GM19351 (cell line): ENCODE data around the gene DCDC1.

Experiments
- ATAC-seq: cut with Tn5 transposase; IDR thresholded peaks from one replicate; pipeline ENCODE4 v1.9.1; 2021; ENCODE audit warnings: mild to moderate bottlenecking, moderate library complexity; ENCODE audit not compliant: unreplicated experiment

The DCDC1 gene

DNA sequence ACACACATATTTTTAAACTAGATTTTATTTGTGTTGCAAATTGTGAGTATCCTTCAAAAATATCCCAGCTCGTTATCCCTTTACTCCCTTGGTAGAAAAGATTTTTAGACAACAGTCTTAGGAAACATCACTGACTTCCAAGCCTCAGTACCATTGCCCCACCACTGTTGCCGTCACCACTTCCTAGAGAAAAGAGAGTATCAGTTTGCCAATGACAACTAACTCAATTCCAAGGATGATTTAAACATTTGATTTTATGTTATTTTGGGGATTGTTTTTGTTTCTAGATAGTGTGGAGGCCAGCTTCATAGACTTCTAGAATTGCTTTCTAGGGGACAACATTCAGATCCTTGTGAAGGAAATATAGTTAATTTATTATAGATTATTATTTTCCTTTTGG lies 509.4 kb downstream of the DCDC1 start:
- no peak for ATAC-seq

DNA sequence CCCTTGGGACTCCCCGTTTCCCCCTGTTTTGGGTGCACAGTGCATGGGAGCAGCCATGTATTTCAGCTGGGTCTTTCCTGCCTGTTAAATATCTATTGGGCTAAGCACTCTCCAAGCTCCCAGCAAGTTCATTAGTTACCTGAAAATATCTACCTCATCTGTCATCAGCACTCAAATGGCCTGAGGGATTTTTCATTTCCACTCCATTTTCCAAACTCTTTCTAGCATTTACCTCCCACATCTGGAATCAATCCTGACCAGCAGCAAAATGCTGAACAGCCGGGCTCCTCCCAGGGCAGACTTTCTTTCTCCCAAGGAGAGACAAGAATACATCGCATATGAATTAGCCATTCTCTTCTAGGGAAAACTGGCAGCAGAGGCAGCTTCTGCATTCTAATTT lies 509.9 kb downstream of the DCDC1 start:
- ATAC-seq = no peak

DNA sequence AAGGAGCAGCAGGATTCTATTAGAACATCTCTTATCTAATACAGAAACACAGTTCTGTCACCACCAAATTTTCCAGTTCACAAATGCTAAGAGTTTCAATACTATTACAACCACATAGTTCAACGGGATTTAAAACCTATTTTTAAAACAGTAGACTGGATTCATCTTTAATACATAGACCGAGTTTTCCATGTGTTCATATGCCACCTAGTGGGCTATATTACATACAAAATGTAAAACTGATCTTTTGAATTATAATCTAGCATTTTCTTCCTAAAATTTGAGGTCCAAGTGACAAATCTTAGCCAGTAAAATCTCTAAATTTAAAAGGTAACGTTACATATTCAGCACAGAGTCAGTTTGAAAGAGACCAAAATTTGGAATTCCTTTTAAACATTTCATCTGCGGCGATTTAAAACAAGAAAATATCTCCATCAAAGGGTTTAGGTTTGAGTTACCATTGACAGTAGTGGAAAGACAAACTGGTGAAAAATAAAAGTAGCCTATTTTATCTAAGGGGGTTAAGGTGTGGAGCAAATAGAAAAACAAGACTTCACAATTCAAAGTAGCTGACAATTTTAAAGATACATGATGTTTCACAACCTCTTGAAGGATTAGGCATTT lies 514.0 kb downstream of the DCDC1 start:
- ATAC-seq = no peak

DNA sequence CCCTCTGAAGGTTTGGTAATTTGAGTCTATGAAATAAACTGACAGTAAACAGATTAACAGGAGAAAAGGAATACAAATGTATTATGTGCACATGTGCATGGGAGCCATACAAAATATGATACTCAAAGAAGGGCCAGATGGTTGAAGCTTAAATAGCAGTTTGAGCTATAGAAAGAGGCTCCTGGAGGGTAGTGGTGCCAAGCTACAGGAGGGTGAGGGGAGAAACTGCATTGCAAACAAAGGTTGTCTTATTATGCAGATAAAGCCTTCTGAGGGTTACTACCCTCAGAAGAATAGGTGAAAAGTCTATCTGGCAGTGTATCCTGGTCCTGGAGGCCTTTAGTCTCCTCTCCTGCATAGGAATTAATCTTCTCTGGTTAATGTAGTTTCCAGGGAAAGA lies 516.1 kb downstream of the DCDC1 start:
- no peak for ATAC-seq

DNA sequence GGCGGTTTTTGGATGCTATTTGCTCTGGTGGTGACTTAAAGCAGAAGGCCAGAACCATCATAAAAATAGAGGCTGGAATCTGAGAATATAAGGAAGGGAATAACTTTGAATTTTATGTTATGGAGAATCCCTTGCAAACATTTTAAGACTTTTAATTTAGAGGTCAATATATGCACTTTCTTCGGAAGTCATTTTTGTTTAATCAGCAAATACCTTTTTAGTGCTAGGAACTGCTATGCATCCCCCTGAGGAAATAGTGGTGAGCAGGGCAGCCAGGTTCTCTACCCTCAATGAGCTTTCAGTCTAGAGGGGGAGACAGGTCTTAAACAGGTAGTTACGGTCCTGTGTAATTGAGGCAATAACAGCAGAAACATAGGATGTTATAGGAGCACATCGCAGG lies 516.9 kb downstream of the DCDC1 start:
- ATAC-seq = no peak

DNA sequence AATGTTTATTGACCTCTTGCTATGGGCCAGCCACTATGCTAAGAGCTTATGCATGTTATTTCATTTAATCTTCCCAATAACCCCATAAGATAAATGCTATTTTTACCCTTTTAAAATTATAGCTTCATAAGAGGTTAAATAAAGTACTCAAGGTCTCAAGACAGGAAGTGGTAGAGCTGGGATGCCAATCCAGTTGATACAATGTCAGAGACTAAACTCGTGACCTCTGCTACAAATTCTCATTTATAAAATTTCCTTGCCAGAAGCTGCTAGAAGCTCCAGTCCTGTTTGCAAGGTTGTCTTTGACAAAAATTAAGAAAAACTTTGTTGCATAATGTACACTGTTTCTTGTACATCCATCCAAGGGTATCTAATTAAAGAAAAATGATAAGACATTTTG lies 517.4 kb downstream of the DCDC1 start:
- no peak for ATAC-seq

DNA sequence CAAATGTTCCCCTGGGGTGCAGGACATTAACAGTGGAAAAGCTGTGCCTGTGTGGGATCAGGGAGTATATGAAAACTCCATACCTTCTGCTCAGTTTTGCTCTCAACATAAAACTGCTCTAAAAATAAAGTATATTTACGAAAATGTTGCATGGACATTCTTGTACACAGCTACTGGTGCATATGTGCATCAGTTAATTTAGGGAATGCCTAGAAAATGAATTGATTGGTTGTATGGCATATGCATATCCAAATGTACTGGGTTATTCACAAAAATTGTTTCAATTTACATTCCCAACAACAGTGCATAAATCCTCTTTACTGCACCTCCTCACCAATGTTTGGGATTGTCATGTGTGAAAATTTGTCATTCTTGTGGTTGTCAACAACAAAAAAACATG lies 532.3 kb downstream of the DCDC1 start:
- ATAC-seq = no peak

DNA sequence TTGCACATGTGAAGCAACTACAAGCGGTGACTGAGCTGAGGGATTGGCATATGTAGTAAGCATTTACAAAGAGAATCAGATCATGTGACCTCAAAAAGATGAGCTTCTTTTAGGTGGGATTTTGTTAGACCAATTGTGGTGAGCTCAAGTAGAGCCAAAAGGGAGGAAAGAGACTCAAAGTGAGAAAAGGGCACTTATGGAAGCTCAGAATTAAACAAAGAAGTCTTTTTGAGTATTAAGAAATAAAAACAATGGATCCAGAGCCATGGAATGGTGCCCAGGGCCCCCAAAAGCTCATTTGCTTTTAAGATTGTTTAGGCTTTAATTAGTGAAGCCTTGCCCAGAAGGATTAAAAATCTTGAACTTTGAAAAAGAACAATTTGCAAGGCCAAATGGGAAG lies 536.7 kb downstream of the DCDC1 start:
- ATAC-seq = no peak

DNA sequence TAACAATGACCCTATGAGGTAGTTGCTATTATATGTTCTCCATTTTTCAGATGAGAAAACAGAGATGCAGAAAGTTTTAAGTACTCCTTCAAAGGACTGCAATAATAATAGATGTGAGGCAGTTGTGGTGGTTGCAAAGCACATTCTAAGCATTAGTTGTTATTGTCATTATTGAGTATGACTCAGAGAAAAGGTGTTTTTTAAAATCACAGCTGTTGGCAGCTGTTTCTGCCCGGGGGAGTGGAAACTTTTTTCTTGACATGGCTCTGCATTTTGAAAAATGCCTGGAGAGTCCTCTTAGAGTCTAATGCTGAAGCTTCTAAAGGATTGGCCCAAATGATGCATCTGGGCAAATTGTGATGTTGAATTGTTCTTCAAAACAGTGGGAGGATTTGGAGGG lies 538.9 kb downstream of the DCDC1 start:
- no peak for ATAC-seq

DNA sequence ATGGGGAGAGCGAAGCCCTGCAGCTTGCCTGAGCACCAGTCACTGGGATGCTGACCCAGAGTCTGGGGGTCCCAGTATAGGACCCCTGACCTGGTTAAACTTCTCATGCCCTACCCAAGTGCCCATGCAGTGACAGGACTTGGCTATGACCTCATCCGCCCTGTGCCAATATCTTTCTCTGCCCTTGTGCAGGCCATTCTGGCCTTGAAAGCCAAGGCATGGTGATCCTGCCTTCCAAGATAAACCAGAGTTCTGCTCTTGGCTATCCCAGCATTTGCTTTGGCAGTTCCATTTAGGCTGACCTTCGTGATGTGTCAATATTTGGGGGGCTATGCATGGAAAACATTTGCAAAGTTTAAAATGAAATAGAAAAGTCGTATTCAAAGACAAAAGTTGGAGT lies 542.6 kb downstream of the DCDC1 start:
- no peak for ATAC-seq

DNA sequence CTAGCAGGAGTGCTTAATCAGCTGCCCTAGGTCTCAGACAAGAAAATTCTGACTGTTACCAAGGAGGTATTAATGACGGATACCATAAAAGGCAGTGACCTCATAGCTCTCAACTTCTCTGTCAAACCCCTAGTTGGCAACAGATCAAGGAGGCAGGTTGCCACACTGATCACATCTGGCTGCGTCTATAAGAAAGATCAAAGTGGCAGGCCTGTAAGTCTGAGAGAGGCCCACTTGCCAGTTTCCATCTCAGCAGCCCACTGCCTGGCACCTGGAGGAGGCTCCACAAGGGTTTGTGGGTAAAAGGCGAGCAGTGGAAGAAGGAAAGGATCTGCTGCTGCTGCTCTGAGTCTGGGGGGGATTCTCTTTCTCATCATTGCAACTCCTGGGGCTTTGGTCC lies 543.8 kb downstream of the DCDC1 start:
- no peak for ATAC-seq

DNA sequence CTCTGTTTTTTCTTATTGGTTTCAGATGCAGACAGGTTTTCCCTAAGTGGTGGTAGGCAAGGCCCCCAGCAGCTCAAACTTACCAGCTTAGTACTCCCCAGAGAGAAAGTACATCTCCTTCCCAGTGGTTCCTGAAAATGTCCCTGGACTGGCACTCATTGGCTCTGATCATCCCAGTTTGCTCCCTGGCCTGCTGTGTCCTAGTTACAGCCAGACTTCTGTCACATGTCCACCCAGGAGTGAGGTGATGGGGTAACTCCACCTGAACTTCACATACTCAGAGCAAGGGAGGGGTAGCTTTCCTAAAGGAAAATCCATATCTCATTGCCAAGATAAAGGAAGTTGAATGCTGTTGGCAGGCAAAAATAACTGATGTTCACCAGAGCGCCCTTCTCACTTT lies 546.4 kb downstream of the DCDC1 start:
- ATAC-seq = no peak

DNA sequence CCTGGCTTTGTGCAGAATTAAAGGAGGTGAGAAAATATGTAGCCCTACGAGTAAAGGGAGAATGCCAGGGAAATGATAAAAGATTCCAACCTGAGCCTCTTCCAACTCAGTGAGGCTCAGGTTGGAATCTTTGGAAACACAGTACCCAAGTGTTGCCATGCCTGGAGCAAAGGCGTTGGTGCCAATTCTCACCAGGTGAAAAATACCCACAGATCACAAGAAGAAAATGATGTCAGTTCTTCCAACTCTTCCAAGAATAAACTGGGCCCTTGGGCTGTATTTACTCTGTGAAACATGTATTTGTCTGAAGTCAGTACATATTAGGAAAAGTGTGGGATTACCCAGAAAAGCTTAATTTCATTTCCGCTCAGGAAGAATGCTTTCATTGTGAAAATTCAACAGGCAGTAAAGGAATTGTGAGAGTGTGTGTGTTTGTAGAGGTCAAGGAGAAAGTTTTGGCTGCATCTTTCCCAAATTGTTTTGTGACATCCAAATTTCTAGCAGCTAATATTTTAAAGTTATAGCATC lies 548.0 kb downstream of the DCDC1 start:
- ATAC-seq = no peak

DNA sequence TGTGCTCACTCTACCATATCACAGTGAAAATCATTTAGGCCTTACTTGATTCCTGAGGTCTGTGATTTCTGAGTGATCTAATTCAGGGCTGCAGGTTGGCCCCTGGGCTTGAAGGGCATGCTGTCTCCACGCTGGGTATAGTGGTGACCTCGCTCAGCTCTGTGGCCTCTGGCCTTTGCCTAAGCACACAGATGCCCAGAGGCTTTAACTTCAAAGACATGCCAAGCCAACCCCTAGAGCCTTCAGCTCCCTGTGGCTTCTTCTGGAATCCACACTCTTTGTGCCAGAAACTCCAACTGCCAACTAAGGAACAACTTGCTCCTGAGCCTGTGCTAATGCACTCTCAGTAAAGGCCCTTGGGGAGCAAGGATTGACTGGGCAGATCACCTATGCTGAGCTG lies 550.8 kb downstream of the DCDC1 start:
- no peak for ATAC-seq

DNA sequence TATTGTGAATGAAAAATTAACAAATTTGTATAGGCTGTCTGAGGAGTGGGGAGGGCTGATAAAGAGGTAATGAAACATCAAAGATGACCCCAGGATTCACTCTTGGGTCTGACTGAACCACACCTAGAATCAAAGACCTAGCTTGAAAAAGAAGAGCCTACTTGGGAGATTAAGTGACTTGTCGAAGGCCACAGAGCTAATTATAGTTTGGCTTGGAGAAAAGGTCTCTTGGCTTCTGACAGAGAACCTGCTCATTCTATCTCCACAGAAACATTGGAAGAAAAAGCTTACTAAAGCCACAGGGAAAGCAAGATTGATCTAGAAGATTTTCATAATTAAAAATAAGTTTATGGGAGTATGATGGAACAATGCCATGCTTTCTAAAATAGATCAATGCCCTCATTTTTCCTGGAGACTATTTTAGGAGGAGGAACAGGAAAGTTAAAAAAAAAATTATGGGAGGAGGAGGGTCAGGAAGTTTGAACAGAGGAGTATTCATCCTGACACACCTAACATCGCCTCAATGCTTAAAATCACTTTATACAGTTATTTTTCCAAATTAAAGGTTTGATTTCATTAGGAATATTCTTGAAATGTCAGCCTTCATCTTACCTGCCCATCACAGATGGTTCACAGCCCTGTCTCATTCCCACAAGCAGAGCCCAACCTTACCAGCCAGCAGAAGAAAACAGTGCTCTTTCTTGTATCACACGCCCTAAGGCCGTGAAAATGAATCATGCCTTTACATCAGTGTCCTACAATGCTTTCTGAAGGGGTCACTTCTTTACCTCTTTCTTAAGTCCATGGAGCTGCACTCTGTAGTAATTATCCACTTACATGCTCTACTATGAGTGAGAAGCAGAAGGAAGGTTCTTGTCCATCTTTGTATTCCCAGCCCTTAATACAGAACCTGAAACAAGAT lies 552.3 kb downstream of the DCDC1 start:
- ATAC-seq = no peak

DNA sequence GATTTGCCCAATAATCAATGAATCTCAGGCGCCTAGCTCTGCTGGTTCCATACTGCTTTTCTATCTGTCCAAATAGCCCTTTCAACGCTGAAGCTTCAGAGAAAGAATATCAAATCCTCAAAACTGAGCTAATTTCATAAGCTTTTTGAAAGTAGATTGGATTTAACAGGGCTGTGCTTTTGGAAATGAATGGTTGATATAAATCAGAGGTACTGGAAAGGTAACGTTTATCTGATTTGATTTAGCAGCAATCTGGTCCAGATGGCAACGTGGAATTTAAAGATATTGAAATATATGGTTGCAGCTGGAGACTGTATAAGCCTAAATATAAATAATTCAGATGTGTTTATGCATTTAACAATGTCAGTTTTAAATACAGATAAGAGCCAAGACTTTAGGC lies 553.9 kb downstream of the DCDC1 start:
- no peak for ATAC-seq

DNA sequence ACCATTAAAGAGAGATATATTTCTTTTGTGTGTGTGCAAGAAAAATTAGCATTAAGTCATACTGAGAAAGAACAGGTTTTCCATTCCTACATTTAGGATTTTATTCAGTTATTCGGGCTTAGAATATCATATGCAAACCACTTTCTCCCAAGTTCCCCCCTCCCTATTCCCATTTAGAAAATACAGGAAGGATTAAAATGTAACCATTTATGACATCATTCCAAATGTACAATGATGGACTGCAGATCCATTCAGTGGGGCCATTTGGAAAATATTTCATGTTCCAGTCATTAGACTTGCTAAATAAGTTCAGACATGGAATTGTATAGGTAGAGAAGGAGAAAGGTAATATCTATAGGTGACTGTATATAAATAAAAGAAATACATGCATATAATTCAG lies 554.8 kb downstream of the DCDC1 start:
- ATAC-seq = no peak
